ENCODE results near the gene FOXP1.
A peak's percentile ranks its signal among the peaks of the same experiment; 100 is the strongest.

Gene FOXP1

GRCh38 chr3:71583566-71584393 is at the start of gene FOXP1:
FOXP1 (minus strand) TSS chr3:71583728; CDS start chr3:71198381, 385,347 bp downstream.
- peak; percentile 24 for DNase-seq (ENCODE audit: low spot score)

GRCh38 chr3:71629711-71630110 is 46.2 kb upstream of the FOXP1 start:
- DNase-seq (ENCODE audit: low spot score) = no peak

- no peak for DNase-seq (ENCODE audit: low spot score)
Measured at GRCh38 chr3:71629289-71629688, 45.8 kb upstream of the FOXP1 start.

- no peak for DNase-seq (ENCODE audit: low spot score)
Measured at GRCh38 chr3:71628522-71628921, 45.0 kb upstream of the FOXP1 start.

DNA sequence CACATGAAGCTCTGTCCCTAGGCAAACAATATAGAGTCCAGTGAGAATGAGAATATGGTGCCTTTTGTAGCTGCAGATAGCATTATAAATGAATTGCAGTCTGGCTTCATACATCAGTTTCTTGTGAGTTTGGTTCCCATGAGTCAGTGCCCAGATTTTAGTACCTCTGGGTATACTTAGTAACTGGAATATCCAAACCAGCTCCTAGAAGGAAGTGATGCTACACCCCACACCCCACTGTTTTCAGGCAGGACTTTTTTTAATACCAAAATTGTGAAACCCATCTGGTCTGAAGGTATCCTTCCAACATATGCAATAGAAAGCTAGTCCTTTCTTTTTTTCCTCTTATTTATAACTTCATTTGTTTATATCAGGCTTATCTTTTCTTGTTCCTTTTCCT is 42.1 kb upstream of the FOXP1 start:
- no peak for DNase-seq (ENCODE audit: low spot score)

DNA sequence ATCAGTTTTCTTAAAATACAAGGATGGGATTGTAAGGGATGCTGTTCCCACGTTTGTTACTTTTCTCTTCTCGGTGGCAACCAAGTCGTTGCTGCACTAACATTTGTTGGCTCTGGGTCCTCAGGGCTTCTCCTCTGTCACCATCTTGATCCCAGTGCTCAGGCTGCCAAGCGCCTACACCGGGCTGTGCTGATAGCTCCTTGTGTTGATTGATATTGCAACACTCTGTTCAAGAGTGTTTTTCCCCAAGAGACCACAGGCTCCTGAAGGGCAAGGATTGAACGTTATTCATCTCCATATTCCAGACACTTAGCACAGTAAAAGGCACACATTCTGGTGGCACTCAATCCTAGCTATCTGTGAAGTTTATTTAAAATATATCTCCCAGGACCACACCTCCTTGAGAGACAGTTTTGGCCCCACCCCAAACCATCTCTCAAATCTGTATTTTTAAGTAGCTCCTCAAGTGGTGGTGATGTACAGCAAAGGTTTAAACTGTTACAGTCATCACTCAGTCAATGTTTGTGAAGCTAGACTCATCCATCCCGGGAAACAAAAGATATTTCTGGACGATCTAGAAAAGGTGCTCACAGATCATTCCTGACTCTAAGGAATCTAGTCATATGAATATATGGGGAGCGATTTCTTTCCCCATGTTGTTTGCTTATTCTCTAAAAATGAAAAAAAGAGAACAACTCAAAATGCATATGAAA is 38.5 kb upstream of the FOXP1 start:
- DNase-seq (ENCODE audit: low spot score) = no peak

DNA sequence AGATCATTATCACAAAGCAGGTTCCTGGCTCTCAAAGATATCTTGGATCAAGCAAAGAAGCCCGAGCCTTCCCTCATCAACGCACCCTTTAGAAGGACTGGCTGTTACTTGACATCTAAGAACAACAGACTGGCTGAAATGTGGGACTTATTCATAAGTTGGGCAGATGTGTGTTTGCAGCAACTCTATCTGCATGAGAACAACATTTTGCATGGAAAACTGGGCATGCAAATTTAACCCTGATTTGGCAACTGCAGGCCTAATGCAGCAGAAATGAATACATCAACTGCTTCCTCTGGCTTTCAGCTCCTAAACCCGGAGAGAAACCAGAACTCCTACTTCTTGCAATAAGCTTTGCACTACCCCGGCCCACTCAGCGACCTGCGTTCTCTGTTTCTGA is 35.0 kb upstream of the FOXP1 start:
- no peak for DNase-seq (ENCODE audit: low spot score)

GRCh38 chr3:71616571-71617021 is 33.1 kb upstream of the FOXP1 start:
- no peak for DNase-seq (ENCODE audit: low spot score)

- no peak for DNase-seq (ENCODE audit: low spot score)
Measured at GRCh38 chr3:71614869-71615268, 31.3 kb upstream of the FOXP1 start.

DNA sequence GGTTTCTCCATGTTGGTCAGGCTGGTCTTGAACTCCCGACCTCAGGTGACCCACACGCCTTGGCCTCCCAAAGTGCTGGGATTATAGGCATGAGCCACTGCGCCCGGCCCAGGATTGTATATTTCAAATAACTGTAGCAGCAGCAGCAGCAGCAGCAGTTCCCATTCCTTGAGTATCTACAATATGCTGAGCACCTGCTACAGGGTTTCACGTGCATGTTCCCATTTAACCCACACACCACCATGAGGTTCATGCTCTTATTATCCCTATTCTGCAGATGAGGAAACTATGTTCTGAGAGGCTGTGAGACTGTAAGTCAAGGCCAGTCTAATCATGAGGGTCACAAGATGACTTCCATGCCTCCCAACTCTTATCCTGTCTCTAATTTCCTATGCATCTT is 30.9 kb upstream of the FOXP1 start:
- no peak for DNase-seq (ENCODE audit: low spot score)

DNA sequence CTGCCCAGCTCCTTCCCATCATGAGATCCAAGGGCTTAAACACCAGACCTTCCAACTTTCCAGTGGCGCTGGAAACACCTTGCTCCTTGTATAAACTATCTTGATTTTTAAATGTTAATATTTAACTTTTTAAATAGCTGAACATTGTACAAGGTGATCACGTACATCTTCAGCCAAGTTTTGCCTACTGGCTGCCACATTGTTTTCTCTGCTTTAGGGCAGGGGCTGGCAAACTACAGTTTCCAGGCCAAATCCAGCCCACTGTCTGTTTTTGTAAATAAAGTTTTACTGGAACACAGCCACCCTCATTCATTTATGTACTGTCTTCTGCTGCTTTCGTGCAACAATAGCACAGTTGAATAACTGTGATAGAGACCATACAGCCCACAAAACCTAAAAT is 27.6 kb upstream of the FOXP1 start:
- no peak for DNase-seq (ENCODE audit: low spot score)

DNA sequence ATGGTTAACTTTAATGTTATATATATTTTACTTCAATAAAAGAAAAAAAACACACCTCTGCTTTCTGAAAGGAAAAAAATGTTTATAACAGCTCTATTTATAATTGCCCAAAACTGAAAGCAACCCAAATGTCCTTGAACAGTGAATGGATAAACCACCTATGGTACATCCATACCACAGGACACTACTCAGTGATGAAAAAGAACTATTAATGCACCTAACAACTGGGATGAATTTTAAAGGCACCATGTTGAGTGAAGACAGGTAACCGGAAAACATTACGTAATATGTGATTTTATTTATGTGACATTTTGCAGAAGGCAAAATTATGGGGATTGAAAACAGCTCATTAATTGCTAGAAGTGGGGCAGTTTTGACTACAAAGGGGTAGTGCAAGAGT is 23.8 kb upstream of the FOXP1 start:
- no peak for DNase-seq (ENCODE audit: low spot score)

DNA sequence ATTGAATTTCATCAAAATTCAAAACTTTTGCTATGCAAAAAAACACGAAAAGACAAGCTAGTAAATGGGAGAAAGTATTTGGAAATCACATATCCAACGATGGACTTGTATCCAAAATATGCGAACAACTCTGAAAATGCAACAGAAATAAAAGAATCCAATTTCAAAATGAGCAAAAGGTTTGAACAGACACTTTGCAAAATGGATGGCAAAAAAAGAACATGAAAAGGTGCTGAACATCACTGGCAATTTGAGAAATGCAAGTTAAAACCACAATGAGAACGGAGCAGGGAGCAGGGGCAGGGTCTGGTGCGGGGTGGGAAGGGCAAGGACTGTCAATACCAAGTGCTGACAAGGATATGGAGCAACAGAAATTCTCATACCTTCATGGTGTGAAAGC is 23.1 kb upstream of the FOXP1 start:
- no peak for DNase-seq (ENCODE audit: low spot score)

GRCh38 chr3:71602256-71602655 is 18.7 kb upstream of the FOXP1 start:
- no peak for DNase-seq (ENCODE audit: low spot score)

GRCh38 chr3:71601811-71602210 is 18.3 kb upstream of the FOXP1 start:
- DNase-seq (ENCODE audit: low spot score) = no peak

- DNase-seq (ENCODE audit: low spot score) = no peak
Measured at GRCh38 chr3:71600646-71601288, 17.2 kb upstream of the FOXP1 start.

- no peak for DNase-seq (ENCODE audit: low spot score)
Measured at GRCh38 chr3:71599416-71599815, 15.9 kb upstream of the FOXP1 start.

- DNase-seq (ENCODE audit: low spot score) = no peak
Measured at GRCh38 chr3:71598292-71598691, 14.8 kb upstream of the FOXP1 start.

DNA sequence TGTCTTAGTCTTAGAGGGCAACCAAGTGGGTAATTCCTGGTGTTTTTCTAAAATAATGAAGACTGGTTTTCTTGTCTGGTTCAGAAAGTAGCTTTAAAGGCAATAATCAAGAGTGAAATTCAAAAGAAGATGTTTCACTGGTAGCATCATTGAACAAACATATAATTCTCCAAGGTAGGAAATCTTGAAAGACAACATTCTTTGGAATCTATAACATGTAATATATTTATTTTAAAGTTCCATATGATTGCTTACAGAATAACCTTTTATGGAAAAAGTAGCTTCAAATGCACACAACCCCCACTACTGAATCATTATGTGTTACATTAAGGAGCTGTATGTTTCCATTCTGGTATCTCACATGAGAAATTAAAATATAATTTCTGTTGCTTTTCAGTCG is 13.8 kb upstream of the FOXP1 start:
- no peak for DNase-seq (ENCODE audit: low spot score)

GRCh38 chr3:71593106-71593505 is 9.6 kb upstream of the FOXP1 start:
- no peak for DNase-seq (ENCODE audit: low spot score)

DNA sequence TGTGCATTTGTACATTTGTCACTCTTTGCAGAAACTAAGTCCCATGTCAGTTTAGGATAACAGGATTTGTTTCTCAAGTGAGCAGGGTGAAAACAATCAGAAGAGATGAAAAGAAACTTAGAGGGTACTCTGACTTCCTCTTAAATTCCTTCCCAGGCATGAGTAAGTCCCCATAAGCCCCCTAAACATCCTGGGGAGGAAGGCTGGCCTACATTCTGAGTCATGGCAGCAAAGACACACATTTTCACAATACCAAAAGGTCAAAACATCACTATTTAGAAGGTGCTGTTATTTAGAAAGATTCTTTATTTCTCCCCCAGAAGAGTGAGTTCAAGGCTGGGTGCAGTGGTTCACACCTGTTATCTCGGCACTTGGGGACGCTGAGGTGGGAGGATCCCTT is 7.6 kb upstream of the FOXP1 start:
- no peak for DNase-seq (ENCODE audit: low spot score)

DNA sequence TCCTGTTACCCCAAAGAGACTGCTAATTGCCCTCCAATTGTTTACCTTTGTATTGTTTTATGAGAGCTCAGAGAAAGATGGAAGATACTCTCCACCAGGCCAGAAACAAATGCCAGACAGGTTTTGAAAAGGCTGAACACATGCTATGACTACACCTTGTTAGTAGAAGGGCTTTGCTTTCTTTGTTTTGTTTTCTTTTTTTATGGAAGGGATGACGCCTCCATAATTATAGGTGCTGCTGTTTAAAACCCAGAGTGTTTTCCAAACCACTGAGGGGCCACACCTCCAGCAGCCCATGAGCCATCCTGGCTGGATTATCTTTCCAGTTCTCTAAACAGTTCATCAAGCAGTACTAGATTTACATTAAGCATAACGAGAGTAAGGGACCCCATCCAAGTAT is 5.6 kb upstream of the FOXP1 start:
- no peak for DNase-seq (ENCODE audit: low spot score)

DNA sequence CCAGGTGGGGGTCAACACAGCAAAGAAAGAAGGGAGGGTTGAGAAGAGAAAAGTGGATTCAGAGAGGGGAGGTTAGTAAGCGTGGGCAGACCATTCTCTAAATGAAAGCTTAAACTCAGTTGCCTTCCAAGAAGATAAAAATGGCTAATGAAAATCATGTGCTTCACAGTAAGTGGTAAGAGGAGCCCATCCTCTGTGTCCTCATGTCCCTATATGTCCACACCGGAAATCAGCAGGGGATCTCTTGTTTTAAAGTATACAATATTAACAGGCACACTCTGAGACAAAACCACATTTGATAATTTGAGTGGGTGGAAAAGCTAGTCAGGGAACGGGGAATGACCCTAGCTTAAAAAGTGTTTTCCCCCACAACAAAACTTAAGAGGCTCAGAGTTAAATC is 4.4 kb upstream of the FOXP1 start:
- DNase-seq (ENCODE audit: low spot score) = peak; percentile 48
